HEK293T (cell line): Measurements from ENCODE around the gene LRPPRC.

Experiments
- ARNT ChIP-seq: fragments of 450-650 bp; IDR thresholded peaks from 2 replicates; pipeline ENCODE4 v1.6.1; 2017; ENCODE audit warnings: mild to moderate bottlenecking
- BHLHE40 ChIP-seq: fragments of 450-650 bp; IDR thresholded peaks from 2 replicates; pipeline ENCODE4 v1.6.1; 2016; ENCODE audit warnings: mild to moderate bottlenecking, moderate library complexity, borderline replicate concordance
- ELF4 ChIP-seq: fragments of 450-650 bp; IDR thresholded peaks from 2 replicates; pipeline ENCODE4 v1.6.1; 2017; ENCODE audit warnings: antibody characterized with exemption
- FOXA1 ChIP-seq: fragments of 450-650 bp; IDR thresholded peaks from 2 replicates; pipeline ENCODE4 v1.6.1; 2016; ENCODE audit warnings: mild to moderate bottlenecking
- FOXK2 ChIP-seq: fragments of 450-650 bp; IDR thresholded peaks from 2 replicates; pipeline ENCODE4 v1.6.1; 2016; ENCODE audit warnings: mild to moderate bottlenecking
- FOXM1 ChIP-seq: fragments of 450-650 bp; IDR thresholded peaks from 2 replicates; pipeline ENCODE4 v1.6.1; 2017; ENCODE audit warnings: mild to moderate bottlenecking, borderline replicate concordance
- HDGF ChIP-seq: fragments of 450-650 bp; IDR thresholded peaks from 2 replicates; pipeline ENCODE4 v1.6.1; 2017; ENCODE audit warnings: antibody characterized with exemption, borderline replicate concordance
- L3MBTL2 ChIP-seq: fragments of 450-650 bp; conservative IDR thresholded peaks from 2 replicates; pipeline ENCODE4 v1.6.1; 2016; ENCODE audit warnings: mild to moderate bottlenecking
- LEF1 ChIP-seq: fragments of 450-650 bp; IDR thresholded peaks from 2 replicates; pipeline ENCODE4 v1.6.1; 2017; ENCODE audit warnings: mild to moderate bottlenecking, borderline replicate concordance
- SP1 ChIP-seq: fragments of 450-650 bp; IDR thresholded peaks from 2 replicates; pipeline ENCODE4 v1.6.1; 2017
- SUZ12 ChIP-seq: fragments of 450-650 bp; IDR thresholded peaks from 2 replicates; pipeline ENCODE4 v1.6.1; 2016; ENCODE audit warnings: mild to moderate bottlenecking
- TARDBP ChIP-seq: fragments of 450-650 bp; IDR thresholded peaks from 2 replicates; pipeline ENCODE4 v1.6.1; 2016

DNA sequence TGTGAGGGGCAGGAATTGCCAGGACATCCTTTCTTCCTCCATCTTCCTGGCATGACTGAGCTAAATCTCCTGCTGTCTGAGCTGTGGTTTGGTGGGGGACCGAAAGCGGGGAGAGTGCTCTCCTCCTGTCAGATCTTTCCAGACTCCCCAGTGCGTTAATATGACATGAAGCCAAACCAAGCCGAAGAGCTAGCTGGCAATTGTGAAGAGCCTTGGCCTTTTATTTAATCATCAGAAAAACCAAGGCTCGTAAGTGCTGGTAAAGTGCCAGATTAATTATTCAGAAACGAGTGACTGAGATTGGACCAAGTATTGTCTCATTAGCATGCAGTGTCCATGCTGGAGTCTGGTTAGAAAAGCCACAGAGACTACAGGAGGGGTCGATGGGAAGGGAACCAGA, 14.5 kb upstream of the LRPPRC start:
- TF ChIP-seq FOXA1 (no peak), FOXM1 (no peak), TARDBP (no peak), BHLHE40 (no peak), ARNT (no peak), SUZ12 (no peak), SP1 (no peak), LEF1 (no peak), L3MBTL2 (no peak), HDGF (no peak), ELF4 (no peak), FOXK2 (no peak)
